WI38 (cell line): ENCODE measurements around the gene NFIX.

ENCODE experiments used
- H3K4me3 ChIP-seq: 2 replicates; pipeline ENCODE4 v1.5.1; 2011; ENCODE audit warnings: low read depth, mild to moderate bottlenecking, control low read depth, low read length
- TF ChIP-seq, protein P1 (sequence below): IDR thresholded peaks from 2 replicates; pipeline ENCODE4 v1.5.1; 2012; ENCODE audit warnings: low read depth, mild to moderate bottlenecking, control low read depth, low read length

The NFIX gene

DNA sequence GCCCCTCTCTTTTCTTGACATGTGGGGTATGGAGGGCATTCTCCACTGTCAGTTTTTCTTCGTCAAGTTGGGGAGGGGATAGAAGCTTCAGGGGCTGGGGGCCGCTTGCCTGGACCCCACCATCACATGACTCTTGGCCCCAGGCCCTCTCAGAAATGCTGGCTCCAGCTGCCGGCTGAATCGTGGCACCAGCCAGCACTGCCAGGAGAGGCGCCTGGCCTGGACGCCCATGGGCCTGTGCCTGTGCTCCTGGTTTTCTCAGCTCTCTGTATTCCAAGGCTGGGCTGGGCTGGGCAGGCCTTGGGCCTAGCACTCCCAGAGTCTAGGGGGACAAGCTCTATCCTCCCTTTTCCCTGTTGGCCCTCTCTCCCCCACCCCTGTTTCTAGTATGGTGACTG is 68.8 kb downstream of the NFIX start:
- no peak overlapping the region for H3K4me3 ChIP-seq
- TF ChIP-seq, protein P1, sequence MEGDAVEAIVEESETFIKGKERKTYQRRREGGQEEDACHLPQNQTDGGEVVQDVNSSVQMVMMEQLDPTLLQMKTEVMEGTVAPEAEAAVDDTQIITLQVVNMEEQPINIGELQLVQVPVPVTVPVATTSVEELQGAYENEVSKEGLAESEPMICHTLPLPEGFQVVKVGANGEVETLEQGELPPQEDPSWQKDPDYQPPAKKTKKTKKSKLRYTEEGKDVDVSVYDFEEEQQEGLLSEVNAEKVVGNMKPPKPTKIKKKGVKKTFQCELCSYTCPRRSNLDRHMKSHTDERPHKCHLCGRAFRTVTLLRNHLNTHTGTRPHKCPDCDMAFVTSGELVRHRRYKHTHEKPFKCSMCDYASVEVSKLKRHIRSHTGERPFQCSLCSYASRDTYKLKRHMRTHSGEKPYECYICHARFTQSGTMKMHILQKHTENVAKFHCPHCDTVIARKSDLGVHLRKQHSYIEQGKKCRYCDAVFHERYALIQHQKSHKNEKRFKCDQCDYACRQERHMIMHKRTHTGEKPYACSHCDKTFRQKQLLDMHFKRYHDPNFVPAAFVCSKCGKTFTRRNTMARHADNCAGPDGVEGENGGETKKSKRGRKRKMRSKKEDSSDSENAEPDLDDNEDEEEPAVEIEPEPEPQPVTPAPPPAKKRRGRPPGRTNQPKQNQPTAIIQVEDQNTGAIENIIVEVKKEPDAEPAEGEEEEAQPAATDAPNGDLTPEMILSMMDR: no peak

DNA sequence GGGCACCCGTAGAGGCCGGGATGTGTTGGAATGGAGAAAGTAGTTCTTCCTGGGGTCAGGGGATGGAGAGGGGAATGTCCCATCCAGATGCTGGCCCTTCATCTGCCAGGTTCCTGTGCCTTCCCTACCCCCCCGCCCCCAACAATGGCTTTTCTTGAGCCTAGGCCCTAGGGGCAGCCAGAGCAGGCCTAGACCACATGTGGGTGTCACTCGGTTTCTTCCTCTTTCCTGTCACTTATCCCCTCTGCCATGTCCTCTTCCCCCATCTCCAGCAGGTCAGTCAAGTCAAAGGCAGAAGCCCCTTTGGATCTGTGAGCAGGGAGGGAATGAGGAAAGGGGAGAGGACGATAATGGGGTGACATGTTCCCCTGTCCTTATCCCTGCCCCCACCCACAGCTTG is 71.0 kb downstream of the NFIX start:
- no peak overlapping the region for H3K4me3 ChIP-seq
- TF ChIP-seq, protein P1: no peak

DNA sequence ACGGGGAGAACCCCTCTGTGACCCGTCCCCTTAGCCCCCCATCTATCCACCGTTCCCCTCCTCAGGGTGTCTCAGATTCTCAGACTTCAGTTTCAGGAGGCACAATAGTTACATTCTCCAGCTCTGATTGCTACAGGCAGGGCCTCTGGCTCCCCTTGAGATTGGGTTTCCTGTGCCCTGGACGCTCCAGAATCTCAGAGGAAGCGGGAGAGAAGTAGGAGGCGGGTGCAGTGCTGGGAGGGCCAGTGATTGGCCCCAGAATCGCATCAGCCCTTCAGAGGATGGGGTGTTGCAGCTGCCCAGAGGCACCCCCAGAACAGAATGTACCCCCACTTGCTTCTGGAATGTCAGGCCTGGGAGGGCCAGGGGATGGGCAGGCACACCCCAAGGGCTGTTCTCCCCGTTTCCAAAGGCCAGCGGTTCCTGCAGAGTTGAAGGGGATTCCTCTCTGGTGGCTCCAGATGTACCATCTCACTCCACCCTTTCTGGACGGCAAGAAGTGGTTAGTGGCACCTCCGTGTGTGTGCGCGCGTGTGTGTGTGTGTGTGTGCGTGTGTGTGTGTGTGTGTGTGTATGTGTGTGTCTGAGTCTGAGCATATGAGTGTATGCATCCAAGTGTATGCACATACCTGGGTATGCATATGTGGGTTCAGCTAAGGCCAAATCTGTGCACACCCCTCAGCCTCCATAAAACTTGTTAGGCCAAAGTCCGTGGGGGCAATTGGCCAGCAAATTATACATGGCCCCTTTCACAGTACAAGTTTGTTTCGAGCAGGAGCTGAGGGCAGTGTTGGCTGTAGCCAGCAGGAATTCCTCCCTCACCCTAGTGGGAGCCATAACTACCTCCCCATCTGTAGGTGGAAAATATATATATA is 71.9 kb downstream of the NFIX start:
- TF ChIP-seq, protein P1: no peak

DNA sequence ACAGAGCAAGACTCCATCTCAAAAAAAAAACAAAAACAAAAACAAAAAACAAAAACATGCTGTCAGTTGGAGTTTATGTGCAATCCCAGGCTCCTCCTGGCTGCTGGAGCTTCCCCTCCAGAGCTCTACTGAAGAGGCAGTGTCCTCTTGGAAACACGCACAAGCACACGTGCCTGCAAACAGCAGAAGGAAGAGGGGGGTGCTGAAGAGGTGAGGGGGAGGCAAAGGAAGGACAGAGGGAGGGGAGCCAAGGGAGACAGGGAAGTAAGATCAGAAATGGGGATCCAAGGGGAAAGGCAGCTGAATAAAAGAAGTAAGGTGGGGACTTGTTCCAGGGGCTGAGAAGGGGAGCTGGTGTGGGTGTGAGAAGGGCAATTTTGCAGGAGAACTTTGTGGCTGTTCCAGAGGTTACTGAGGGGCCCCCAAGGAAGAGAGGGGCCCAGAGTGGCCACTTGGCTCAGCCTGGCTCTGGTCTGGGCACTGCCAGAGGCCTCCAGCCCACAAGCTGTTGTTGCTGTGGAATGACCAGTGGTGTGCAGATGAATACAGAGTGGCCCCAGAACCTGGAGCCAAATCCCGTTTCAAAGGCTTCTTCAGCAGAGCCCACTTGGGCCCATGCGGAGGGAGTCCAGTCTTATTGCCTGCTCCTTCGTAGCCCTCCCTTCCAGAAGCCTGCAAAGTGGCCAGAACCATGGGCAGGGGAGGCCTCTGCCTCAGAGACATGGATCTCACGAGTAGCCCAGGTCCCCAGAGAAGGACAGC is 73.0 kb downstream of the NFIX start:
- TF ChIP-seq, protein P1: no peak
- no peak overlapping the region for H3K4me3 ChIP-seq

More for the DNA sequence above, 71.9 kb downstream of the NFIX start:
- no peak overlapping the region for H3K4me3 ChIP-seq

DNA sequence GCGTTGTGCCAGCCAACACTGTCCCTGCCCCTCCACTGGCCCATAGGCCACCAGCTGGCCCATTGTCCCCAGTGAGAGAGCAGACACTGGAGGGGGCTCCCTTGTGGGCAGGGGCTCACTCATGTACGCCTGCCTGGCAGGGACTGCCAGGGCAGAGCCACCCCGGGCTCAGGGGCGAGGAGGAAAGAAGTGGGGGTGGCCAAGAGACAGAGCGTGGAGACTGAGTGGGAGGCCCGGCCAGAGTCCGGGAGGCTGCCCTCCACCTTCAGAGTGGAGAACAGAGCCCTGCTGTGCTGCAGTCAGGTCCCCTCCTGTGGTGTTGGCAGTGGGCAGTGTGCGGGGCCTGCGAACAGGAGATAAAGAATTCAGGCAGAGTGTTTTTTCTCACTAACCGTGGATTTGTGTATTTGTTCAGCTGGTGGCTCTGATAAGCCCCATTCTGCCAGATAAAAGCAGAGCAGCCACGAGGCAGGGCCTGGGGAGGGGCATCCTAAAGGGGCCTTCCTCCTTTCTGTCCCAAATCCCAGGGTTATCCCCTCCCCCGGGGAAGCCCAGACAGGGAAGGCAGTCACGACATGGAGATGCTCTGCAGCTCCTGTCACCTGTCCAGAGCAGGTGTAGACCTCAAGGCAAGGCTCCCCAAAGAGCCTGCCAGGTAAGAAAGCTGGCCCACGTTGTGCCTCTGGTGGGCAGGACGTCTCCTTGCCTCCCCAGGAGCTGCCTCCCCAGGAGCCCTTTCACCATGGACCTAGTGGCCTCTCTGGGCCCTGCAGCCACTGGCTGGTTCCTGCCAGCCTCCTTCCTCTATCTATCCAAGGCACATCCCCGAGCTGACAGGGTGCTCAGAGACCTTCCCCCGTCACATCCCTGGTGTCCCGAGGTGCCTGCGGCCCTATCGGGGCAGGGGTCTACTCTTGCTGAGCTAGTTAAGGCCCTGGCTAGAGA is 74.4 kb downstream of the NFIX start:
- TF ChIP-seq, protein P1: no peak
- no peak overlapping the region for H3K4me3 ChIP-seq

DNA sequence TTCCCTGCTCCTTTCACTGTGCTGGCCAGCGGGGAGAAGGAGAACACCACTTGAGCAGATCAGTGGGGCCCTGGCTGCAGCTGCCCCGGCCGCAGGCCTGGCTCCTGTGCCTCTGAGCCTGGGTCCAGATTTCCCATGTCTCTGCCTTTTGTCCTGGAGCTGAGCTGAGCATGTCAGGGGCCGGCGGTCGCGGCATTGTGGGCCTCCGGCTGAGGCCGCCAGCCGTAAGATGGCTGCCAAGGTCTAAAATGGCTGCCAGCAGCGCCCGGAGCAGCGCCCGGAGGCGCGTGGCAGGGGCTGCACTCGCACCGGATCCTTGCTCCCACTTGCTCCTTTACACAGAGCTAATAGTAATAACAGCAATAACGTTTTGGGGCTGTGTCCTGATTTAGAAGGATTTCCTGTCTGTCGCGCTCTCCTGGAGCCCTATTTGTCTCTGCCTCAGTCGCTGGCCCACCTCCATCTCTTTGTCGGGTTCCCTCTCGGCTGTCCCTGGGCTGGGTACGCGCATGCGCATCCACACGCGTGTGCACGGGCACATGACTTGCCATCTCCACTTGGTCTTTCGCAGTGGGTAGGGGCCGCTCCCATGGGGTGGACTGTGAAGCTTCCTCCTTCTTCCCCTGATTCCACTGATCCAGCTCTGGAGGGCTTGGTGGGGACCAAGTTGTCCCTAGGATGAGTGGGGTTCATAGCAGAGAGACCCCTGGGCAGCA is 75.3 kb downstream of the NFIX start:
- TF ChIP-seq, protein P1: no peak
- H3K4me3 ChIP-seq: no peak overlapping the region
